ENCODE results near the gene BRD2.

BRD2 gene

DNA sequence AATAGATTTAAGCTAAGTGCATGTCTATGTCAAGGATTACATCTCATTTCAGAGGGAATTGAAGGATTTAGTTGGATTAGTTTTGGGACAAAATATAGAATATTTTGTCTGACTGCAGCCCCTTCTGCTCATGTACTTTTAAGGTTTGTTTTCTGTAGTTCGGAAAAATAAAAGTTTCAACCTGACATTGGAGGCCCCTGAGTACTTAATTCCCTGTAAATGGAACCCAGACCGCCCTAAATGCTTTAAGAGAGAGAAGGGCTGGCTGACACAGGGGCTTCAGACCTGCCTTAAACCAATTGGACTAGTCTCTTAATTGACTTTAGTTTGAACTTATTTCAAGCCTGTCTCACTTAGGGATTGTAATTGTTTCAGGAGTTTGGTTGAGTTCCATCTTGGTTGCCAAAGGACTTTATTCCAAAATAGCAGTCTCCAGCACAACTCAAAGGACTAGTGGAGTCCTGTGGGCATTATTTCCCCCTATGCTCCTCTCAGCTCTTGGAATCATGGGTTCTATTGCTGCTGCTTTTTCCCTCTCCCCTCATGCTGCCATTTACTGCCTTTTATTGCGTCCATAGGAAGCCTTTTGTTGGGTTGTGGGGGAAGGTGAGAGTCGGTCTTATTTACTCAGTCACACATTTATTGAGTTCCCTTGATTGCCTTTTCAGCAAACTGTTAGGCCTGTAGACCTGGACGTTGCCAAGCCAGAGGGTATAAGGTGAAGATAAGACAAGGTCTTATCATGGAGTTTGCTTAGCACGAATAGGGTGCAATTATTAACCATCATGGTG lies 14.5 kb downstream of the BRD2 start:
- peak in 1 of 2 experiments; percentile 43 for DNase-seq
- TF ChIP-seq POLR2A (IDR thresholded peaks at IDR 0.05; ENCODE audit: low read length) (no peak), GATA1 (IDR thresholded peaks at IDR 0.05; ENCODE audit: low read depth, low read length) (no peak)

DNA sequence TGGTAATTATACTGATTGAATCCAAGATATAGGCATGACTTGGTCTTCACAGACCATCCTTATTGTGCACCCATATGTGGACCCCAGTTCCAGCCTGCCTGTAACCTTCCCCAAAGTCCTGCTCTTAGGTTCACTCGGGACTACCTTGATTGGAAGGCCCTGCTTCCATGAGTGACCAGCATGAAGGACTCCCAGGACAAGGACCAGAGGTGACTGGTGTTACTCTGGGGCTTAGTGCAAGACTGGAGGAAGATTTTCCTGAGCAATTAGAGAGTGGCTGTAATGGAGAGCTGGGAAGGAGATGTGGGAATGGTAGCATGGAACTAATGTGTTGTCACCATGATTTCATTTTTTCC lies 15.1 kb downstream of the BRD2 start:
- no peak for TF ChIP-seq POLR2A (IDR thresholded peaks at IDR 0.05; ENCODE audit: low read length)
- no peak for TF ChIP-seq GATA1 (IDR thresholded peaks at IDR 0.05; ENCODE audit: low read depth, low read length)
- no peak for DNase-seq

DNA sequence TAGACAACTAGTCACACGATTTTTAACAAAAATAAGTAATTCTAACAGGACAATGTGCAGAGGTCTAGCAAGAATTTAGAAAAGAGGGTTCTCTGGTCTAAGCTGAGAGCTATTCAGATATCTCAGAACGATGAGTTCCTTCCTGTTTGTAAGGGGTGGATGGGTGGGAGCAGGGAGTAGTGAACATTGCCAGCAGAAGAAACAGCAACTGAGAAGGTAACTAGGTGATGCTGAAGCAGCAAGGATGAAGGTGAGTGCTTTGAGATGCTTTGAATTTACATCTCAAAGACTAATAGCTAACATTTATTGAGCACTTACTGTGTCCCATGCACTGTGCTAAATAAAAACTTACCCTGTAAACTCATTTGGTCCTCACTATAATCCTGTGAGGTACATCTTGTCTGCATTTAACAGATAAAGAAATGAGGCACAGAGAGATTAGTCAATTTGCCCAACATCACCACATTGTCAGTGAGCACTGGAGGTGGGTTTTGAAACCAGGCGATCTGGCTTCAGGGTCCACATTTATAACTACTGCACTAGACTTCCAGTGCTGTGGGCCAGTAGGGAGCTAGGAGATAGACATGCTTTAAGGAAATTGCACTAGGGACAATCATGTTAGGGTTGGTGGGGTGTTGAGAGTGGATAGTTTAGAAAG lies 15.7 kb downstream of the BRD2 start:
- no peak for TF ChIP-seq GATA1 (IDR thresholded peaks at IDR 0.05; ENCODE audit: low read depth, low read length)
- TF ChIP-seq POLR2A (IDR thresholded peaks at IDR 0.05; ENCODE audit: low read length) = no peak

DNA sequence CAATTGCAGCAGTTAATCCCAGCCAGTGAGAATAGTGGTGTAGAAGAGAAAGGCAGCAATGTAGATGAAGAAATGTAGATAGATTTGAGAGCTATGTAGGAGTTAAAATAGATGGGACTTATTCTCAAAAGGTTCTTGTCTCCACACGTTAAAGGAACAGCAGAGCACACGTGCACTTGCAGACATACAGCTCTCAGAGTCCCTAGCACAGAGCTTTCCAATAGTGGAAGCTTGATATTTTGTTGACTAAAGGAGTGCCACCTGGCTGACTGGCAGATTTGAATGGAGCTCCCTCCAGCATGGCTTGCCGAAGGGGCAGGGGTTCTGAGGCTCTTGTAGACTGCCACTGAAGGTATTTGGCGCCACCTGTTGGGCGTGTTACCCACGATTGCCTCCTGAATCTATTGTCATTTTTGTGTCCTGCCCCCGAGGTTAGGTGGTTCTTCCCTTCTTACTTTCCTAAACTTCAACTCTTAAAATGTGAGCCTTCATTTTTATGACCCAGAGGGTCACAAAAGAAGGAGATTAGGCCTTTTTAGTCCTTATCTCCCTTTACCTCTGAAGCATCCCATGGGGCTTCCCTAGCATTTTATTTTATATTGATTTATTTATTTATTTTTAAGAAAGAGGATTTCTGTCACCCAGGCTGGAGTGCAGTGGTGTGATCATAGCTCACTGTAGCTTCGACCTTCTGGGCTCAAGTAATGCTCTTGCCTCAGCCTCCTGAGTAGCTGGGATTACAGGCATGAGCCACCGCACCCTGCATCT lies 16.4 kb downstream of the BRD2 start:
- TF ChIP-seq GATA1 (IDR thresholded peaks at IDR 0.05; ENCODE audit: low read depth, low read length) (no peak), POLR2A (IDR thresholded peaks at IDR 0.05; ENCODE audit: low read length) (no peak)
- peak; percentile 86 to 92 for DNase-seq

More for the DNA sequence above, 15.7 kb downstream of the BRD2 start:
- DNase-seq = peak; percentile 67 to 78

DNA sequence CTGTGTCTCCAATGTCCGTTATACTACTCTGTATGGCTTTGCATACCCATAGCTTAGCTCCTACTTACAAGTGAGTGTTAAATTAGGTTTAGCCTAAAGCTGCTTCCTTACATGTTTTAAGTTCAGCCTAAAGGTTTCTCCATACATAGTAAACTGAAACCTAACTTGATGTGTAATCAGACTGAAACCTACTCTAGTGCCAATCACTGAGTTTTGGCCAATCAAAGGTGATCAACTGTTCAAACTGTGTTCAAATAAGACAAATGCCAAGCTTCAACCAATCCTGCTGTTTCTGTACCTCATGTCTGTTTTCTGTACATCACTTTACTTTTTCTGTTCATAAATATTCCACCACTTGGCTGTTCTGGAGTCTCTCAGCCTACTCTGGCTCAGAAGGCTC lies 21.0 kb downstream of the BRD2 start:
- TF ChIP-seq GATA1 (IDR thresholded peaks at IDR 0.05; ENCODE audit: low read depth, low read length) = no peak
- no peak for TF ChIP-seq POLR2A (IDR thresholded peaks at IDR 0.05; ENCODE audit: low read length)
- DNase-seq = no peak

DNA sequence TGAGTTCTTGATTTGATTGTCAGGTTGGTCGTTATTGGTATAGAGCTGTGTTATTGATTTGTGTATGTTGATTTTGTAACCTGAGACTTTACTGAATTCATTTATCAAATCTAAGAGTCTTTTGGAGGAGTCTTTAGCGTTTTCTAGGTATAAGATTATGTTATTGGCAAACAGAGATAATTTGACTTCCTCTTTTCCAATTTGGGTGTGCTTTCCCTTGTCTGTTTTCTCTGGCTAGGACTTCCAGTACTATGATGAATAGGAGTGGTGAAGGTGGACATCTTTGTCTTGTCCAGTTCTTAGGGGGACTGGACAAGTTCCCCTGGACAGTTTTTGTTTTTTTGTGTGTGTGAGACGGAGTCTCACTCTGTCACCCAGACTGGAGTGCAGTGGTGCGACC lies 23.6 kb downstream of the BRD2 start:
- no peak for DNase-seq
- no peak for TF ChIP-seq GATA1 (IDR thresholded peaks at IDR 0.05; ENCODE audit: low read depth, low read length)
- no peak for TF ChIP-seq POLR2A (IDR thresholded peaks at IDR 0.05; ENCODE audit: low read length)

DNA sequence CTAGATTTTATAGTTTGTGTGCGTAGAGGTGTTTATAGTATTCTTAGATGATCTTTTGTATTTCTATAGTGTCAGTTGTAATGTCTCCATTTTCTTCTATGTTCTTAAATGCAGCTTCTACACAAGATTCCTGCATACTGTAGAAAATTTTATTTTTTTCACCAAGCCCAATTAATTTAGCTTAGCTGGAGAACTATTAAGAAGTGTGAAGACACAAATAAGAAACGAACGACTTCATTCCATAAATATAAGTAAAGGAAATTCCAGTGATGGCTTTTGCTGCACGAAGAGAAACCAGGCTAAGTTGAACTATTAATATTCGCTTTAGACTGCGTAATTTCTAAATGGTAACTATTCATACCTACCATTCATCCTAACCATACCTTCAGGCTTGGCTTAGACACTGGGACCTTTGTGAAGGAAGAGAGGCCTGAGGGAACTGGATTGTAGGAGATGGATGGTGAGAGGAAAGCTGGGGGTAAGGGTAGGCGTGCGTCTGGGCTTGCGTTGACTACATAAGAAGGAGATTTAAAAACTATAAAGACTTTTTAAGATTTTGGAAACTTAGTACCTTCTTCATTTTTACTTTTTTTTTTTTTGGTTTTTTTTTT lies 25.1 kb downstream of the BRD2 start:
- TF ChIP-seq POLR2A (IDR thresholded peaks at IDR 0.05; ENCODE audit: low read length) = no peak
- TF ChIP-seq GATA1 (IDR thresholded peaks at IDR 0.05; ENCODE audit: low read depth, low read length) = no peak
- DNase-seq = no peak

DNA sequence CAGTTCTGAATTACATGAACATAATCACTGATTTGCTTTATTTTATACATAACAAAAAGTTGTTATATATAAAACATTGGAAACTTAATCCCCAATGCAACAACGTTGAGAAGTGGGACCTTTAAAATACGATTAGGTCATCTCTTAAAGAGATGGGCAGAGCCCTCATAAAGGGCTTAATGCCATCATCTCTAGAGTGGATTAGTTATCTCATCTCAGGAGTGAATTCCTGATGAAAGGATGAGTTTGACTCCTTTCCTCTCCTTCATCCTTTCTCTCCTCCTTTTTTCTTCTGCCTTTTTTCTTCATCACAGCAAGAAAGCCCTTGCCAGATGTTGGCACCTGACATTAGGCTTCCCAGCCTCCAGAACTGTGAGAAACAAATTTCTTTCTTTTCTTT lies 27.1 kb downstream of the BRD2 start:
- no peak for TF ChIP-seq POLR2A (IDR thresholded peaks at IDR 0.05; ENCODE audit: low read length)
- TF ChIP-seq GATA1 (IDR thresholded peaks at IDR 0.05; ENCODE audit: low read depth, low read length) = no peak
- DNase-seq = no peak

DNA sequence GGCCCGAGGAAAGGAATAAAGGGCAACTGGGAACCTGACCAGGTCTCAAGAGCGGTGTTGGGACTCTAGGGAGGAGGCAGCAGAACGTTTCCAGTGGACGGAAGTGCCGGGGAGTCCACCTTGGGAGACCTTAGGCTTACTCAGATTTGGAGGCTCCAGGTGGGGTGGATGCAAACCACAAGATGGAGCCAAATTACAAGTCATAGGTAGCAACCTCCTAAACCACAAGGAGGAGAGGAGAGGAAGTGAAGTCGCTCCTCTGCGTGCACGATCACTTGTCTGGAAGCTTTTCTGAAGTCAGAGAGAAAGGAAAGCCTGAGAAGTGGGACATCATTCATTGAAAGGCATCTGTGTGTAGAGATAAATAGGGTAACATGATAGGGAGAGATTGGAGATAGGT lies 31.7 kb downstream of the BRD2 start:
- DNase-seq = peak in 1 of 2 experiments; percentile 21
- TF ChIP-seq POLR2A (IDR thresholded peaks at IDR 0.05; ENCODE audit: low read length) (no peak), GATA1 (IDR thresholded peaks at IDR 0.05; ENCODE audit: low read depth, low read length) (no peak)

DNA sequence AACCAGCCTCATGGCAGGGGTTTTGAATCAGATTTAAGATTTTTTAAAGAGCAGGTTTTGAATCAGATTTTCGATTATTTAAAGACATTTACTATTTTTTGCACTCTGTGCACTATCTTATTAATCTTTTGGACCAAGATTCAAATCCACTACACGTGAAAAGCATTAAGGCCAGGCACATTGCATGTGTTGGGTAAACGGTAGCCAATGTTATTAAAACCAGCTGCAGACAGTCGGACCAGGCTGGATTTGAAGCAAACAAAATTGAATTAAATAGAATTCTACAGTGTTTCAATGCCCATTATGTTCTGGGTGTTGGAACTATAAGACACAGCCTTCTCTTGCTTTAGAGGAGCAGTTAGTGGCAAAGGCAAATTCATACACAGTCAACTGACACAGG lies 33.3 kb downstream of the BRD2 start:
- no peak for TF ChIP-seq POLR2A (IDR thresholded peaks at IDR 0.05; ENCODE audit: low read length)
- TF ChIP-seq GATA1 (IDR thresholded peaks at IDR 0.05; ENCODE audit: low read depth, low read length) = no peak

DNA sequence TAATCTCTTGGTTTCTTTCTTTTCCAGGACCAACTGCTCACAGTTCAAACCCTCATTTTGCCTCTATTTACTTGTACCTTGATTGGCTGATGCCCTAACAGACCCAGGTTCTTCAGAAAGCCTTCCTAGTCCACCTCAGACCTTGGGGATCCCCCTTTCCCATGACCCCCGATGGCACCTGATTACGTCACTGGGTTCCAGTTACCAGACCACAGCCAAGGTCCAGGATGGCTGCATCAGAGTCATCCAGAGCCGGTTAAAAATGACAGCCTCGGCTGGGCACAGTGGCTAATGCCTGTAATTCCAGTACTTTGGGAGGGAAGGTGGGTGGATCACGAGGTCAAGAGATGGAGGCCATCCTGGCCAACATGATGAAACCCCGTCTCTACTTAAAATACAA lies 36.5 kb downstream of the BRD2 start:
- no peak for TF ChIP-seq GATA1 (IDR thresholded peaks at IDR 0.05; ENCODE audit: low read depth, low read length)
- no peak for TF ChIP-seq POLR2A (IDR thresholded peaks at IDR 0.05; ENCODE audit: low read length)
- no peak for DNase-seq

More for the DNA sequence above, 33.3 kb downstream of the BRD2 start:
- no peak for DNase-seq

DNA sequence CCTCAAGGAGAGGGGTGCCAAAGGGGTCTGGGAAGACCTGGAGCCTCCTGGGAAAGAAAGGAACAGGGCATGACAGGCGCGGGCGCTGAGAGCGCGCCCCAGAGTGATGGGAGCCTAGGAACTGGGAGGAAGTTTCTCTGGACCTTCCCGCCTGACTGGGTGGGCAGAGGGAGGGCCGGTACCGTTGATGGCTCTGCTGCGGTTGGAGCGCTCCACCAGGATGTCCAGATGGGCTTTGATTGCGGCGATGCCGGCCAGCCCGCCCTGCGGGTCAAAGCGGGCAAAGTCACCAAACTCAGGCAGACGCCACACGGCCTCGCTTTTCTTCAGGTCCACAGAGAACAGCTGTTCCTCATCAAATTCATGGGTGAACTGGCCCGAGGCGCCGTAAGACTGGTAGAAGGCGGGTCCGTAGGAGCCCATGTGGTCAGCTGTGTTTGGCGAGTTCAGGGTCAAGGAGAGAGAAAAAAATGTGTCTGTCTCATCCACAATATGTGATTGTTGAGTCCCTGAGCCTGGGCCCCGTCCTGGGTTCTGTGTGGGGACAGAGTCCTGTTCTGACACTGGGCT lies 39.5 kb downstream of the BRD2 start:
- no peak for TF ChIP-seq POLR2A (IDR thresholded peaks at IDR 0.05; ENCODE audit: low read length)
- no peak for TF ChIP-seq GATA1 (IDR thresholded peaks at IDR 0.05; ENCODE audit: low read depth, low read length)
- no peak for DNase-seq

DNA sequence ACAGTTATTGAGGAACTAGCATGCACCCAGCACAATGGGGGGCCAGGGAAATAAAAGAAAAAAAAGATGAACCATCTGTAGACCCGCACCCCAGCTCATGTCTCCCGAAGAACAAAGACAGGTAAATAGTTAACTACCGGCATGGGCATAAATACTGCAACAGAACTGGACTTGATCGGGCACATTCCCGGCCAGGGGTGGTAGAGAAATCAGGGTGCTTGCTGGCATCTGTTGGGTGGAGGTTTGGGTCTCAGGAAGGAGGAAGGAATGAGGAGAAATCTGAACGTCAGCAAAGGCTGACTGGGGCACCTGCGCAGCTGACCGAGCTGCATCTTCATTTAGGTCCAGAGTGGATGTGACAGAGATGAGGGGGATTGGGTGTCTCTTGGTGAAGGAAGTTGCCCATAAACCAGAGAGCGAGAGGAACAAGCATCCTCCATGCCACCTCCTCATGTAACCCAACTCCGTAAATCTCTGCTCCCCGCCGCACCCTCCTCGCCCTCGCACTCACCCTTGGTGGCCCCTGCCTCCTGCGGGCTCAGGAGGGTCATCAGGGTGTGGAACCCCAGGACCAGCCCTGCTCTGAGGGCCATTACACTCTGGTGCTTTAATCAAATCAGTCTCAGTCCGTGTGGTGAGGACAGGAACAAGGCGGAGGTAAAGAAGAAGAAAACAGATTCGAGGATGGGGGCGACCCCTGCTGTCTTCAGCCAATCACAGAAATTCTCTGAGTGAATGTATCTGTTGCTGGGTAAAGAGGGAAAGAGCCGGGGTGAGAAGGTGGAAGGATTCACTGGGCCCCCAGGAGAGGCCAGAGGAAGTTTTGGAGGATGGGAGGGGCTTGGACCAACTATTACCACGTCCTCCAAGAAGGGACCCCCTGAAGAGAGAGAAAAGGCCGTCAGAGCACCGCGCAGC lies 40.8 kb downstream of the BRD2 start, which contains the start of gene HLA-DOA:
Gene HLA-DOA, minus strand, starts transcription at position 648 of the 918 bp plus-strand sequence.
- no peak for DNase-seq
- no peak for TF ChIP-seq GATA1 (IDR thresholded peaks at IDR 0.05; ENCODE audit: low read depth, low read length)
- no peak for TF ChIP-seq POLR2A (IDR thresholded peaks at IDR 0.05; ENCODE audit: low read length)

All from erythroblast (primary cell).